ENCODE results near the gene RBCK1.
"Not testable (repeated sequence)": the region's sequence is repeated elsewhere in the genome, so short reads cannot be mapped to it uniquely, and the experiment has no call there.

RBCK1 gene

GRCh38 chr20:383889-384288 is 24.2 kb upstream of the RBCK1 start:
- Mint-ChIP-seq H3K27ac (peak overlapping the region; percentile 6), H3K27me3 (no peaks in the 10 kb centered on the region), H3K9me3 (no peaks in the 10 kb centered on the region), H3K4me1 (peaks cover 13% of the 10 kb centered on the region), H3K36me3 (peaks cover 9% of the 10 kb centered on the region), H3K4me3 (no peak overlapping the region)
- DNase-seq (ENCODE audit: low spot score in 2 of 2) (no peak), ATAC-seq (ENCODE audit: low read depth) (no peak)

- no peak overlapping the region for H3K27ac Mint-ChIP-seq
Observed at GRCh38 chr20:384723-385122, 23.4 kb upstream of the RBCK1 start.

GRCh38 chr20:385448-385847 is 22.7 kb upstream of the RBCK1 start:
- H3K27me3 Mint-ChIP-seq, result no peaks in the 10 kb centered on the region
- peaks cover 11% of the 10 kb centered on the region for H3K36me3 Mint-ChIP-seq
- no peak overlapping the region for H3K4me3 Mint-ChIP-seq
- peaks cover 13% of the 10 kb centered on the region for H3K4me1 Mint-ChIP-seq
- H3K27ac Mint-ChIP-seq, result no peak overlapping the region
- DNase-seq (ENCODE audit: low spot score in 2 of 2), result no peak
- no peak for ATAC-seq (ENCODE audit: low read depth)
- H3K9me3 Mint-ChIP-seq, result no peaks in the 10 kb centered on the region

More at GRCh38 chr20:384723-385122, 23.4 kb upstream of the RBCK1 start:
- peaks cover 11% of the 10 kb centered on the region for H3K36me3 Mint-ChIP-seq
- ATAC-seq (ENCODE audit: low read depth) (no peak), DNase-seq (ENCODE audit: low spot score in 2 of 2) (no peak)
- no peak overlapping the region for H3K4me3 Mint-ChIP-seq
- no peaks in the 10 kb centered on the region for H3K27me3 Mint-ChIP-seq
- H3K9me3 Mint-ChIP-seq, result no peaks in the 10 kb centered on the region
- H3K4me1 Mint-ChIP-seq, result peaks cover 13% of the 10 kb centered on the region

- ATAC-seq (ENCODE audit: low read depth); H3K27ac Mint-ChIP-seq; H3K4me3 Mint-ChIP-seq; H3K27me3 Mint-ChIP-seq; H3K9me3 Mint-ChIP-seq; DNase-seq (ENCODE audit: low spot score in 2 of 2): not testable (repeated sequence)
- Mint-ChIP-seq H3K36me3 (peaks cover 14% of the 10 kb centered on the region), H3K4me1 (peaks cover 13% of the 10 kb centered on the region)
Observed at GRCh38 chr20:386634-387033, 21.5 kb upstream of the RBCK1 start.

- no peak overlapping the region for H3K4me3 Mint-ChIP-seq
- ATAC-seq (ENCODE audit: low read depth), result no peak
- DNase-seq (ENCODE audit: low spot score in 2 of 2), result no peak
- no peaks in the 10 kb centered on the region for H3K9me3 Mint-ChIP-seq
- peaks cover 14% of the 10 kb centered on the region for H3K36me3 Mint-ChIP-seq
- H3K27me3 Mint-ChIP-seq, result no peaks in the 10 kb centered on the region
- peaks cover 13% of the 10 kb centered on the region for H3K4me1 Mint-ChIP-seq
- no peak overlapping the region for H3K27ac Mint-ChIP-seq
Observed at GRCh38 chr20:387520-387919, 20.6 kb upstream of the RBCK1 start.

- Mint-ChIP-seq H3K36me3 (peaks cover 17% of the 10 kb centered on the region), H3K27ac (peak overlapping the region; percentile 26), H3K4me1 (peaks cover 8% of the 10 kb centered on the region), H3K4me3 (no peak overlapping the region), H3K9me3 (no peaks in the 10 kb centered on the region), H3K27me3 (no peaks in the 10 kb centered on the region)
- no peak for DNase-seq (ENCODE audit: low spot score in 2 of 2)
- ATAC-seq (ENCODE audit: low read depth), result no peak
Observed at GRCh38 chr20:388034-388994, 19.8 kb upstream of the RBCK1 start.

- DNase-seq (ENCODE audit: low spot score in 2 of 2), result no peak
- Mint-ChIP-seq H3K36me3 (peaks cover 22% of the 10 kb centered on the region), H3K4me3 (no peak overlapping the region), H3K4me1 (peaks cover 3% of the 10 kb centered on the region), H3K9me3 (no peaks in the 10 kb centered on the region), H3K27ac (no peak overlapping the region), H3K27me3 (no peaks in the 10 kb centered on the region)
- no peak for ATAC-seq (ENCODE audit: low read depth)
Observed at GRCh38 chr20:389220-389619, 18.9 kb upstream of the RBCK1 start.

GRCh38 chr20:391041-391711 is 16.9 kb upstream of the RBCK1 start:
- Mint-ChIP-seq H3K9me3 (no peaks in the 10 kb centered on the region), H3K27ac (peak overlapping the region; percentile 73), H3K27me3 (no peaks in the 10 kb centered on the region), H3K4me1 (no peaks in the 10 kb centered on the region), H3K4me3 (no peak overlapping the region), H3K36me3 (peaks cover 25% of the 10 kb centered on the region)
- DNase-seq (ENCODE audit: low spot score in 2 of 2) (no peak), ATAC-seq (ENCODE audit: low read depth) (no peak)

- not testable (repeated sequence) for H3K27me3 Mint-ChIP-seq; DNase-seq (ENCODE audit: low spot score in 2 of 2); H3K4me3 Mint-ChIP-seq; H3K4me1 Mint-ChIP-seq; H3K9me3 Mint-ChIP-seq; ATAC-seq (ENCODE audit: low read depth); H3K27ac Mint-ChIP-seq
- H3K36me3 Mint-ChIP-seq, result peaks cover 22% of the 10 kb centered on the region
Observed at GRCh38 chr20:393296-393695, 14.8 kb upstream of the RBCK1 start.

GRCh38 chr20:396252-396618 is 11.9 kb upstream of the RBCK1 start:
- Mint-ChIP-seq H3K4me1 (peaks cover 3% of the 10 kb centered on the region), H3K4me3 (no peak overlapping the region), H3K27ac (no peak overlapping the region), H3K27me3 (no peaks in the 10 kb centered on the region), H3K9me3 (no peaks in the 10 kb centered on the region), H3K36me3 (peaks cover 16% of the 10 kb centered on the region)
- ATAC-seq (ENCODE audit: low read depth), result no peak
- no peak for DNase-seq (ENCODE audit: low spot score in 2 of 2)

- DNase-seq (ENCODE audit: low spot score in 2 of 2) (no peak), ATAC-seq (ENCODE audit: low read depth) (no peak)
- Mint-ChIP-seq H3K9me3 (no peaks in the 10 kb centered on the region), H3K27me3 (no peaks in the 10 kb centered on the region), H3K4me3 (no peak overlapping the region), H3K4me1 (peaks cover 5% of the 10 kb centered on the region), H3K36me3 (peaks cover 13% of the 10 kb centered on the region), H3K27ac (no peak overlapping the region)
Observed at GRCh38 chr20:396619-397431, 11.3 kb upstream of the RBCK1 start.

GRCh38 chr20:397432-398237 is 10.5 kb upstream of the RBCK1 start:
- peaks cover 13% of the 10 kb centered on the region for H3K36me3 Mint-ChIP-seq
- H3K4me3 Mint-ChIP-seq, result no peak overlapping the region
- DNase-seq (ENCODE audit: low spot score in 2 of 2) (no peak), ATAC-seq (ENCODE audit: low read depth) (no peak)
- peaks cover 8% of the 10 kb centered on the region for H3K4me1 Mint-ChIP-seq
- no peak overlapping the region for H3K27ac Mint-ChIP-seq
- H3K27me3 Mint-ChIP-seq, result no peaks in the 10 kb centered on the region
- no peaks in the 10 kb centered on the region for H3K9me3 Mint-ChIP-seq

GRCh38 chr20:399182-399707 is 8.9 kb upstream of the RBCK1 start:
- no peaks in the 10 kb centered on the region for H3K27me3 Mint-ChIP-seq
- no peak overlapping the region for H3K4me3 Mint-ChIP-seq
- no peaks in the 10 kb centered on the region for H3K9me3 Mint-ChIP-seq
- peaks cover 14% of the 10 kb centered on the region for H3K4me1 Mint-ChIP-seq
- H3K27ac Mint-ChIP-seq, result no peak overlapping the region
- DNase-seq (ENCODE audit: low spot score in 2 of 2) (no peak), ATAC-seq (ENCODE audit: low read depth) (no peak)
- H3K36me3 Mint-ChIP-seq, result peaks cover 6% of the 10 kb centered on the region

Data from memory B cell (primary cell).